Activated T-cell treated with anti-CD3 and anti-CD28 coated beads, Interleukin-2, amount 50 U/mL, for 4 hours (primary cell): ENCODE results near the gene RAD54L. TPM values are rescaled to one million over a fixed set of nuclear protein-coding genes. Genes with fewer than 3 reads are reported as not detected.
A peak's percentile ranks its signal among the peaks of the same experiment; 100 is the strongest.
"Not testable (repeated sequence)": the region's sequence is repeated elsewhere in the genome, so short reads cannot be mapped to it uniquely, and the experiment has no call there.

ENCODE experiments used
- ATAC-seq, 2 donors: fragments of 200-7000 bp; cut with Tn5 transposase; one replicate each; pipeline ENCODE4 v1.10.0; 2021
- DNase-seq: peaks from one replicate; pipeline ENCODE4 v3.0.0-alpha.2; 2020
- H3K27me3 Mint-ChIP-seq: one replicate; pipeline ENCODE4 v1.8.0; 2021; ENCODE audit warnings: low read depth, mixed read lengths
- H3K36me3 Mint-ChIP-seq: one replicate; pipeline ENCODE4 v1.8.0; 2022; ENCODE audit warnings: mixed read lengths; ENCODE audit not compliant: insufficient read depth
- H3K4me1 Mint-ChIP-seq: one replicate; pipeline ENCODE4 v1.8.0; 2021; ENCODE audit warnings: low read depth, mixed read lengths
- H3K4me3 Mint-ChIP-seq: one replicate; pipeline ENCODE4 v1.8.0; 2021; ENCODE audit warnings: mild to moderate bottlenecking, moderate library complexity, mixed read lengths
- H3K9me3 Mint-ChIP-seq: one replicate; pipeline ENCODE4 v1.8.0; 2021; ENCODE audit warnings: mixed read lengths
- total RNA-seq, 3 donors: library from RNA; stranded (reverse); gene quantifications; one replicate each; pipeline ENCODE4 v1.2.1, GENCODE V29; 2021

The RAD54L gene
- total RNA-seq, 3 donors from 2014 or later, result 24.5 to 32.8 (median 28.6) TPM

GRCh38 chr1:46303872-46304326, 56.3 kb downstream of the RAD54L start:
- no peaks in the 10 kb centered on the region for H3K27me3 Mint-ChIP-seq
- no peak for DNase-seq
- peak overlapping the region; percentile 98 for H3K4me3 Mint-ChIP-seq

DNA sequence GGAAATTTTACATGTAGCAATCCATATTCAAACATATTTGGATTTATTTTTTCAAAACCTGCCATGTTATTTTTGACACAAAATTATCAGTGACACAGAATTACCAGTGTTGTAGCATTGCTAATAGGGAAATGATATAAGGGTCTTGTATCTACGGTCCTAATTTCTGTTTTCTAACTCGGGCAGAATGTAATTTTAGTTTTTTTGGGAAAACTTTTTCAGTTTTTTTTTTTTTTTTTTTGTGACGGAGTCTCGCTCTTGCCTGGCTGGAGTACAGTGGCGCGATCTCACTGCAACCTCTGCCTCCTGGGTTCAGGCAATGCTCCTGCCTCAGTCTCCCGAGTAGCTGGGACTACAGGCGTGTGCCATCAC, 58.6 kb downstream of the RAD54L start:
- Mint-ChIP-seq H3K4me3 (peak overlapping the region; percentile 19), H3K4me1 (peaks cover 33% of the 10 kb centered on the region), H3K9me3 (no peaks in the 10 kb centered on the region), H3K36me3 (peaks cover 27% of the 10 kb centered on the region), H3K27me3 (no peaks in the 10 kb centered on the region)
- no peak for DNase-seq
- no peak for ATAC-seq

More at GRCh38 chr1:46303872-46304326, 56.3 kb downstream of the RAD54L start:
- no peaks in the 10 kb centered on the region for H3K9me3 Mint-ChIP-seq
- peaks cover 42% of the 10 kb centered on the region for H3K4me1 Mint-ChIP-seq
- H3K36me3 Mint-ChIP-seq, result peaks cover 16% of the 10 kb centered on the region
- no peak for ATAC-seq

- Mint-ChIP-seq H3K27me3 (no peaks in the 10 kb centered on the region), H3K36me3 (peaks cover 30% of the 10 kb centered on the region), H3K9me3 (no peaks in the 10 kb centered on the region)
These were observed 62.0 kb downstream of the RAD54L start for GRCh38 chr1:46309401-46310159.

DNA sequence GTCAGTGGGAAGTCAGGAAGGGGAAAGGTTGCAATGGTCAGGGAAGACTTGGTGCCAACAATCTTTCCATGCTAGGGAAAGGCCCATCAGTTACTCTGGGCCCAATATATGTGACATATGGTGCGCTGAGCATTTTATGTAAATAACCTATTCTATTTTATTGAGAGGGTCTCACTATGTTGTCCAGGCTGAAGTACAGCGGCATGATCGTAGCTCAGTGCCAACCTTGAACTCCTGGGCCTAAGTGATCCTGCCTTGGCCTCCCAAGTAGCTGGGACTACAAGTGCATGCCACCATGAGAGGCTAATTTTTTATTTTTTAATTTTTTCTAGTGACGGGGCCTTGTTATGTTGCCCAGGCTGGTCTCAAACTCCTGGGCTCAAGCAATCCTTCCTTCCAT, 62.8 kb downstream of the RAD54L start:
- H3K36me3 Mint-ChIP-seq, result peaks cover 34% of the 10 kb centered on the region
- ATAC-seq (no peak), DNase-seq (no peak)
- H3K4me1 Mint-ChIP-seq, result peaks cover 23% of the 10 kb centered on the region
- no peak overlapping the region for H3K4me3 Mint-ChIP-seq
- no peaks in the 10 kb centered on the region for H3K9me3 Mint-ChIP-seq
- no peaks in the 10 kb centered on the region for H3K27me3 Mint-ChIP-seq

More at GRCh38 chr1:46309401-46310159, 62.0 kb downstream of the RAD54L start:
- ATAC-seq (no peak), DNase-seq (no peak)
- H3K4me1 Mint-ChIP-seq, result peaks cover 26% of the 10 kb centered on the region
- no peak overlapping the region for H3K4me3 Mint-ChIP-seq

DNA sequence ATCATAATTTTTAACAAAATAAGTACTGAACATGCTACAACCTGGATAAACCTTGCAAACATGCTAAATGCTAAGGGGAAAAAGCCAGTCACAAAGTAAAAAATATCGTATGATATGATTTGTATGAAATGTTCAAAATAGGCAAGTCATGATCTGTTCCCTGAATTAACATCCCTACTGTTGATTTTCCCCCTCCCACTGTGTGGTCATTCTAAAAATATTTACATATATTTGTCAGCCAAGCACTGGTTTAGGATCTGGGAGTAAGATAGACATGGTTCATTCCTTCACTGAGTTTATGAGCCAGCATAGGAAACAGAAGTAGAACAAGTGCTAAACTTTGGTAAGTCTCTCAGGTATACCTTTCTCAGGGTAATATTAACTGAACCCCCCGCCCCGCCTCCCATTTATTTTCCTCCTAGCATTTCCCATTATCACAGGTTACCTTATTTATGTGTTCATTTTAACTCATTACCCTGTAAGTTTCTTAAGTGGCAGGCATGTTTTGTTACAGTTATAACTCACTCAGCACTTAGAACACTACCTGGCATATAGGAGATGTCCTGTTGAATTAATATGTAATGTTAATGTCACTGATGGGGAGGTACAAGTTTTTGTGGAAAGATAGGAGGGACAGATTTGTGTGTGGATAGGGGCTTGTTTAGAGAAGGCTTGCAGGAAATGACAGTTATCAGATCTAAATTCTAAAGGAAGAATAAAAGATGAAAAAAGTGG, 68.3 kb downstream of the RAD54L start:
- no peaks in the 10 kb centered on the region for H3K4me1 Mint-ChIP-seq
- ATAC-seq (no peak), DNase-seq (no peak)
- no peaks in the 10 kb centered on the region for H3K9me3 Mint-ChIP-seq
- peaks cover 21% of the 10 kb centered on the region for H3K36me3 Mint-ChIP-seq
- no peak overlapping the region for H3K4me3 Mint-ChIP-seq
- no peaks in the 10 kb centered on the region for H3K27me3 Mint-ChIP-seq

- no peak overlapping the region for H3K4me3 Mint-ChIP-seq
- no peaks in the 10 kb centered on the region for H3K27me3 Mint-ChIP-seq
- no peaks in the 10 kb centered on the region for H3K4me1 Mint-ChIP-seq
- H3K9me3 Mint-ChIP-seq, result no peaks in the 10 kb centered on the region
- no peak for ATAC-seq
- DNase-seq, result no peak
- H3K36me3 Mint-ChIP-seq, result peaks cover 18% of the 10 kb centered on the region
These were observed 69.8 kb downstream of the RAD54L start for GRCh38 chr1:46317323-46317722.

- peaks cover 15% of the 10 kb centered on the region for H3K36me3 Mint-ChIP-seq
- not testable (repeated sequence) for H3K27me3 Mint-ChIP-seq, ATAC-seq, H3K9me3 Mint-ChIP-seq, DNase-seq, H3K4me1 Mint-ChIP-seq, H3K4me3 Mint-ChIP-seq
These were observed 71.7 kb downstream of the RAD54L start for GRCh38 chr1:46319301-46319700.

DNA sequence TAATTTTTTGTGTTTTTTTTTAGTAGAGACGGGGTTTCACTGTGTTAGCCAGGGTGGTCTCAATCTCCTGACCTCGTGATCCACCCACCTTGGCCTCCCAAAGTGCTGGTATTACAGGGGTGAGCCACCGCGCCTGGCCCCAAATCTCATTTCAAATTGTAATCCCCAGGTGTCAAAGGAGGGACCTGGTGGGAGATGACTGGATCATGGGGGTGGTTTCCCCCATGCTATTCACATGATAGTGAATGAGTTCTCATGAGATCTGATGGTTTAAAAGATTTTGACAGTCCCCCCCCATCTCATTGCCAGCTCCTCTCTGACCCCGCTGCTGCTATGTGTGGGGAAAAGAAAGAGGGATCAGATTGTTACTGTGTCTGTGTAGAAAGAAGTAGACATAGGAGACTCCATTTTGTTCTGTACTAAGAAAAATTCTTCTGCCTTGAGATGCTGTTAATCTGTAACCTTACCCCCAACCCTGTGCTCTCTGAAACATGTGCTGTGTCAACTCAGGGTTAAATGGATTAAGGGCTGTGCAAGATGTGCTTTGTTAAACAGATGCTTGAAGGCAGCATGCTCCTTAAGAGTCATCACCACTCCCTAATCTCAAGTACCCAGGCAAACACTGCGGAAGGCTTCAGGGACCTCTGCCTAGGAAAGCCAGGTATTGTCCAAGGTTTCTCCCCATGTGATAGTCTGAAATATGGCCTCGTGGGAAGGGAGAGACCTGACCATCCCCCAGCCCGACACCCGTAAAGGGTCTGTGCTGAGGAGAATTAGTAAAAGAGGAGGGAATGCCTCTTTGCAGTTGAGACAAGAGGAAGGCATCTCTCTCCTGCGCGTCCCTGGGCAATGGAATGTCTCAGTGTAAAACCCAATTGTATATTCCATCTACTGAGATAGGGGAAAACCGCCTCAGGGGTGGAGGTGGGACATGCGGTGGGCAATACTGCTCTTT, 72.7 kb downstream of the RAD54L start:
- not testable (repeated sequence) for H3K36me3 Mint-ChIP-seq, H3K9me3 Mint-ChIP-seq, ATAC-seq, DNase-seq, H3K4me1 Mint-ChIP-seq, H3K27me3 Mint-ChIP-seq, H3K4me3 Mint-ChIP-seq

DNA sequence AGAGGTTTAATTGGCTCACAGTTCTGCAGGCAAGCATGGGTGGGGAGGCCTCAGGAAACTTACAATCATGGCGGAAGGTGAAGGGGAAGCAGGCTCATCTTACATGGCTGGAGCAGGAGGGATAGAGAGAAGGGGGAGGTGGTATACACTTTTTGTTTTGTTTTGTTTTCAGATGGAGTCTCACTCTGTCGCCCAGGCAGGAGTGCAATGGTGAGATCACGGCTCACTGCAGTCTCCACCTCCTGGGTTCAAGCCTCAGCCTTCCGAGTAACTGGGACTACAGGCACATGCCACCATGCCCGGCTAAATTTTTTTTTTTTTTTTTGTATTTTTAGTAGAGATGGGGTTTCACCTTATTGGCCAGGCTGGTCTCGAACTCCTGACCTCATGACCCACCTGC, 74.6 kb downstream of the RAD54L start:
- not testable (repeated sequence) for H3K4me1 Mint-ChIP-seq, DNase-seq, H3K9me3 Mint-ChIP-seq, H3K36me3 Mint-ChIP-seq, H3K4me3 Mint-ChIP-seq, H3K27me3 Mint-ChIP-seq, ATAC-seq

DNA sequence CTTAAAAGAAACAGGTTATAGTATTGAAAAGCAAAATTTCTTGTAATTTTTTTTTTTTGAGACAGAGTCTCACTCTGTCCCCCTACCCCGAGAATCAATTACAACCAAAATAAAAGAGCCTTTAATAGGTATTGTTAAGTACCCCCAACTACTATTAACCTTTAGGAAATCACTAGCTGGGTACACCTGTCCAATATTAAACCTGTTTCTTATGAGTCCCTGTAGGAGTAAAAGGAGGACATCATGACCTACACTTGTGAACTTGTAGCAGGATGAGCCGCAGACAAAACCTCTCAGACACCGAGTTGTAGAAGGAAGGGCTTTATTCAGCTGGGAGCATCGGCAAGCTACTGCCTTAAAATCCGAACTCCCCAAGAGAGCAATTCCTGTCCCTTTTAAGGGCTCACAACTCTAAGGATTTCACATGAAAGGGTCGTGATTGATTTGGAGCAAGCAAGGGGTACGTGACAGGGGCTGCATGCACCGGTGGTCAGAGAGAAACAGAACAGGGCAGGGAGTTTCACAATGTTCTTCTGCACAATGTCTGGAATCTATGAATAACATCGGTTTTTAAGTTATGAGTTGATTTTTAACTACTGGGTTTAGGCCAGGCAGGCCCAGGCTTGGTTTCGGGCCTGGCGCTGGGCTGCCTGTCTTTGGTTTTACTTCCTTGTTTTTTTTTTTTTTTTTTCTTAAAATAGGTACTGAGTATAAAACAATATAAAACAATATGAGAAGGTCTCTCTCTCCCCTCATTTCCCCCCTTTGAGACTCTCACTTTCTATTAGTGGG, 77.9 kb downstream of the RAD54L start:
- ATAC-seq, H3K36me3 Mint-ChIP-seq, DNase-seq, H3K27me3 Mint-ChIP-seq, H3K4me3 Mint-ChIP-seq, H3K9me3 Mint-ChIP-seq, H3K4me1 Mint-ChIP-seq: not testable (repeated sequence)

Other genes starting within 250 kb of the RAD54L start
- 1 to 10 TPM; 1.3 to 1.7 (median 1.6) TPM for gene PIK3R3, start 115.1 kb upstream of the RAD54L start, total RNA-seq
- gene TSPAN1, start 72.7 kb upstream of the RAD54L start, total RNA-seq, result under 1 TPM; 0.23 to 0.37 (median 0.24) TPM
- not detected for gene P3R3URF, start 71.3 kb upstream of the RAD54L start, total RNA-seq
- gene POMGNT1, start 49.3 kb upstream of the RAD54L start, total RNA-seq, result 10 to 100 TPM; 60.5 to 73.5 (median 73.0) TPM
- gene LURAP1, start 44.4 kb upstream of the RAD54L start, total RNA-seq, result not detected
- gene LRRC41, start 55.9 kb downstream of the RAD54L start, total RNA-seq, result 10 to 100 TPM; 43.0 to 47.7 (median 45.8) TPM
- 100 to 1,000 TPM; 283 to 366 (median 338) TPM for gene UQCRH, start 55.9 kb downstream of the RAD54L start, total RNA-seq
- 10 to 100 TPM; 42.2 to 44.1 (median 44.0) TPM for gene NSUN4, start 93.0 kb downstream of the RAD54L start, total RNA-seq
- gene FAAH, start 146.6 kb downstream of the RAD54L start, total RNA-seq, result 10 to 100 TPM in 1 of 3 donors, 1 to 10 TPM in 2; 7.5 to 10.4 (median 8.4) TPM
- not detected for gene DMBX1, start 242.1 kb downstream of the RAD54L start, total RNA-seq